ENCODE results near the gene TMEM95. TPM values are rescaled to one million over a fixed set of nuclear protein-coding genes. Genes with fewer than 3 reads are reported as not detected.

Gene TMEM95
- total and polyA plus RNA-seq, 2 experiments from 2014 or later: not detected

DNA sequence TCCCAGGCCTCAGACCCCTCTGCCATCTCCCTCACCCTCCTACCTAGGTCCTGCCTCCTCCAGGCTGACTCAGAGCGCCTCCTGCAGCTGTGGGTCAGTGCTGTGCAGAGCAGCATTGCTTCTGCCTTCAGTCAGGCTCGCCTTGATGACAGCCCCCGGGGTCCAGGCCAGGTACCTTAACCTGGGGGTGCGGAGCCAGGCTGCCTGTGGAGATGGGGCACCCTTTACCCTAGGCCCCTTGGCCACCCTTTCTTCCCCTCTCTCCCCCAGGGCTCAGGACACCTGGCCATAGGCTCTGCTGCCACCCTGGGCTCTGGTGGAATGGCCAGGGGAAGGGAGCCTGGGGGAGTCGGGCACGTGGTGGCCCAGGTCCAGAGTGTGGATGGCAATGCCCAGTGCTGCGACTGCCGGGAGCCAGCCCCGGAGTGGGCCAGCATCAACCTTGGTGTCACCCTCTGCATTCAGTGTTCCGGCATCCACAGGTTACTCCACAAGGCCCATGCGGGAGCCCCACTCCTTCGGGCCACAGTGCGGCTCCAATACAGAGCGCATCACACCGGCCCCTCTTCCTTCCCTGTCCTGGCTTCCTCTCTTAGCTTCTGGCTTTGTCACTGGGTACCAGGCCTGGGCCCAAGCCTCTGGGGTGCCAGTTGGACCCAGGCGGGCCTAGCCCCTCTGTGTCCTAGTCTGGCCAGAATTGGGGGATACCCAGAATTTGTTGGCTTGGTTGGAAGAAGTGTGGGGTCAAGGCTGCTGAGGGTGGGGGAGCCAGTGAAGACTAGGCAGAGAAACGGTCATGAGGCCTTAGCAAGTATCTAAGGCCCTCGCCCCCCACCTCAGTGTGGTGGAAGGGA, 8.0 kb upstream of the TMEM95 start:
- Histone ChIP-seq H3K4me3 (no peak overlapping the region), H3K9me3 (ENCODE audit: low read depth) (no peaks in the 10 kb centered on the region), H3K27ac (peak overlapping the region; percentile 58), H3K36me3 (no peaks in the 10 kb centered on the region), H3K27me3 (no peaks in the 10 kb centered on the region), H3K4me1 (ENCODE audit: low read depth) (peaks cover 7% of the 10 kb centered on the region)
- no peak for DNase-seq (ENCODE audit: low read depth in 1 of 2, low spot score in 1 of 2)
- TF ChIP-seq, protein P1, sequence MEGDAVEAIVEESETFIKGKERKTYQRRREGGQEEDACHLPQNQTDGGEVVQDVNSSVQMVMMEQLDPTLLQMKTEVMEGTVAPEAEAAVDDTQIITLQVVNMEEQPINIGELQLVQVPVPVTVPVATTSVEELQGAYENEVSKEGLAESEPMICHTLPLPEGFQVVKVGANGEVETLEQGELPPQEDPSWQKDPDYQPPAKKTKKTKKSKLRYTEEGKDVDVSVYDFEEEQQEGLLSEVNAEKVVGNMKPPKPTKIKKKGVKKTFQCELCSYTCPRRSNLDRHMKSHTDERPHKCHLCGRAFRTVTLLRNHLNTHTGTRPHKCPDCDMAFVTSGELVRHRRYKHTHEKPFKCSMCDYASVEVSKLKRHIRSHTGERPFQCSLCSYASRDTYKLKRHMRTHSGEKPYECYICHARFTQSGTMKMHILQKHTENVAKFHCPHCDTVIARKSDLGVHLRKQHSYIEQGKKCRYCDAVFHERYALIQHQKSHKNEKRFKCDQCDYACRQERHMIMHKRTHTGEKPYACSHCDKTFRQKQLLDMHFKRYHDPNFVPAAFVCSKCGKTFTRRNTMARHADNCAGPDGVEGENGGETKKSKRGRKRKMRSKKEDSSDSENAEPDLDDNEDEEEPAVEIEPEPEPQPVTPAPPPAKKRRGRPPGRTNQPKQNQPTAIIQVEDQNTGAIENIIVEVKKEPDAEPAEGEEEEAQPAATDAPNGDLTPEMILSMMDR (IDR thresholded peaks at IDR 0.05; ENCODE audit: low read depth, low read length): no peak

DNA sequence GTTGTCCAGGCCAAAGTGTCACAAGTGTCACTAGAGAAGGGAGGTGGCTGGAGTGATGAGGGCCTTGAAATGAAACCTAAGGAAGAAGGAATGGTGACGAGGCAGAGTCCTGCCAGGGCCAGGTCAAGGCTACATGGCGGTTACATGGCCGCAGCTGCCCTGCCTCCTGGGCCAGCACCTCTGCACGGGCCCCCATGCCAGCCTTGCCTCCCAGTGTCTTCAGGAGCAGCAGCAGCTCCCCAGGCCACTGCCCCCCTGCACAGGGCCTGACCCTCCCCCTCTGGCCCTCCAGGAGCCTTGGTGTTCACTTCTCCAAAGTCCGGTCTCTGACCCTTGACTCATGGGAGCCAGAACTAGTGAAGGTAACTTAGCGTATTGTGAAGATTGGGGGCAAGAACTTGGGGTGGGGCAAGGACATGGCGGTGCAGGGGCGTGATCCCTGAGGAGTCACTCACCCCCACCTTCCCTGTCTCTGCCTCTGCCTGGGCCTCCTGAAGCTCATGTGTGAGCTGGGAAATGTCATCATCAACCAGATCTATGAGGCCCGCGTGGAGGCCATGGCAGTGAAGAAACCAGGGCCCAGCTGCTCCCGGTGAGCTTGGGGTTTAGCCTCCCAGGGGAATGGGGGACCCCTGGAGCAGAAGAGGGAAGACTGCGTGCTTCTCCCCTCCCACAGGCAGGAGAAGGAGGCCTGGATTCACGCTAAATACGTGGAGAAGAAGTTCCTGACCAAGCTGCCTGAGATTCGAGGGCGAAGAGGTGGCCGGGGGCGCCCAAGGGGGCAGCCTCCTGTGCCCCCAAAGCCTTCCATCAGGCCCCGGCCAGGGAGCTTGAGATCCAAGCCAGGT, 7.1 kb upstream of the TMEM95 start:
- DNase-seq (ENCODE audit: low read depth in 1 of 2, low spot score in 1 of 2): no peak
- peaks cover 11% of the 10 kb centered on the region for H3K4me1 ChIP-seq (ENCODE audit: low read depth)
- TF ChIP-seq, protein P1 (IDR thresholded peaks at IDR 0.05; ENCODE audit: low read depth, low read length): no peak

DNA sequence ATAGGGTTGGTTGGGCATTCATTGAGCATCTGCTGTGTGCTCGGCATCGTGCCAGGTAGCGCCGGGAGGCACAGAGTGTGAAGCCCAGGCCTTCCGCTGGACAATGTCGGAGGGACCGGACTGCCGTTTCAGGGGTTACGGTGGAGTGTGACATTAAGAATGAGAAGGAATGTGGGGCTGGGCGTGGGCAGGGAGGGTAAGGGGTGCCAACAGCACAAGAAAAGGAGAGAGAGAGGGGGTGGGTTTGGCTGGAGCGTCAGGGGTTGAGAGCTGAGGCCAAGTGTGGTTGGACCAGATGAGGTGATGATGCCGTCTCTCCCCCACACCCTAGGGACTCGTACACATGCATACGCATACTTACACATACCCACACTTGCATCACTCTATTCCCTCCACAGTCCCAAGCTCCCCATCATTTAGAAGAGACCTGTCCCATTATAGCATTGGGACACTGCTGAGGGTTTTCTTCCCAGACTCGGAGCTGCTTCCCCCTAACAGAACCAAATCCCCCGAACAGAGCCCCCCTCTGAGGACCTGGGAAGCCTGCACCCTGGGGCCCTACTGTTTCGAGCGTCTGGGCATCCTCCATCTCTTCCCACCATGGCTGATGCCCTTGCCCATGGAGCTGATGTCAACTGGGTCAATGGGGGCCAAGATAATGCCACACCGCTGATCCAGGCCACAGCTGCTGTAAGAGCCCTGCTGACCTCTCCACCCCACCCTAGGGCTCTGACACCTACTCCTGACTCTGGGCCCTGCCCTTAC, 6.3 kb upstream of the TMEM95 start:
- Histone ChIP-seq H3K27me3 (no peaks in the 10 kb centered on the region), H3K36me3 (no peaks in the 10 kb centered on the region), H3K27ac (no peak overlapping the region), H3K4me1 (ENCODE audit: low read depth) (peaks cover 13% of the 10 kb centered on the region), H3K9me3 (ENCODE audit: low read depth) (no peaks in the 10 kb centered on the region), H3K4me3 (no peak overlapping the region)
- TF ChIP-seq, protein P1 (IDR thresholded peaks at IDR 0.05; ENCODE audit: low read depth, low read length): no peak
- DNase-seq (ENCODE audit: low read depth in 1 of 2, low spot score in 1 of 2): peak in 1 of 2 donors; percentile 62

More for the DNA sequence above, 7.1 kb upstream of the TMEM95 start:
- Histone ChIP-seq H3K27me3 (no peaks in the 10 kb centered on the region), H3K9me3 (ENCODE audit: low read depth) (no peaks in the 10 kb centered on the region), H3K4me3 (no peak overlapping the region), H3K36me3 (no peaks in the 10 kb centered on the region), H3K27ac (peak overlapping the region; percentile 58)

DNA sequence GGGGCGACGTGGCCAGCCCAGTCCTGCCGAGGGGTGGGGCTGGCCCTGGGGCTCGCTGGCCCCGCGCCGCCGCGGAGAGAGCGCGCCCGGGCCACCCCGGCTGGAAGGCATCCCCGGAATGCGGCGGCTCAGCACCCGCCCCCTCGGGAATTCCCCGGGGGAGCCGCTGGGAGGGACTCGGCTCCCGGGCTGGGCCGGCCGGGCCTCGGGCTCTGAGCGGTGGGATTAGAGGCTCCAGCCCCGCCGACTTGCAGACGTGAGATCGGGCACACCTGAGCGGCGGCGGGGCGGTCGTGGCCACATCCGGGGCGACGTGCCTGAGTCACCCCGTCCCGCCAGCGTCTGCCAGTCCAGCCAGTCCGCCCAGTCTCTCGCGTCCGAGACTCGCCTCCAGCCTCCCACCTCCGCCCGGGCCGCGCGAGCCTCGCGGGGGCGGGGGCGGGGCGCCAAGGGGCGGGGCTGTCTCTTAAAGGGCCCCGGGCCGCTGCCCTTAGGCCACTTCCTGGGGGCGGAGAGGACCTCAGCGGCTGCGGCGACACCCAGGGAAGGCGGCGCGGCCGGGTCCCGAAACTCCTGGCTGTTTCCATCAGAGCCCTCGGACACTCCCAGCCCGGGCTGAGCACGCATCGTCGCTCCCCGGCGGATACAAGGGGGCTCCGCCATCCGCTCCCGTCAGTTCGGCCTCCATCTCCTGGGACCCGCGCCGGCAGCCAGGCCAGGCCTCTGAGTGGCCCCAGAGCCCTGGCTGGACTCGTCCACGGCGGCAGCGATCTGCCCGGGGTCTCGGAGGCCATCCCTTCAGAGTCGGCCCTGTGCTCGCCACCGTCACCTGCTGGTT, 3.1 kb upstream of the TMEM95 start, which contains the start of gene KCTD11:
TSS of gene KCTD11 (plus strand) at position 498 of the 838 bp plus-strand sequence.
- Histone ChIP-seq H3K9me3 (ENCODE audit: low read depth) (no peaks in the 10 kb centered on the region), H3K27ac (peak within 1 kb of the TSS; percentile 97), H3K36me3 (no peaks in the 10 kb centered on the region), H3K4me1 (ENCODE audit: low read depth) (peaks cover 13% of the 10 kb centered on the region), H3K4me3 (peak within 1 kb of the TSS; percentile 54), H3K27me3 (no peaks in the 10 kb centered on the region)
- TF ChIP-seq, protein P1 (IDR thresholded peaks at IDR 0.05; ENCODE audit: low read depth, low read length): no peak
- peak; percentile 94 to 96 for DNase-seq (ENCODE audit: low read depth in 1 of 2, low spot score in 1 of 2)

All from cardiac muscle cell (in vitro differentiated cells and primary cell).